ENCODE results near the gene BBOX1. TPM values are rescaled to one million over a fixed set of nuclear protein-coding genes. Genes with fewer than 3 reads are reported as not detected.

Gene BBOX1
- total RNA-seq, 2 experiments from 2014 or later = not detected

GRCh38 chr11:27094120-27094519, 53.5 kb downstream of the BBOX1 start:
- Mint-ChIP-seq H3K9me3 (peaks cover 14% of the 10 kb centered on the region), H3K4me1 (ENCODE audit: low read depth) (no peaks in the 10 kb centered on the region), H3K27ac (no peak overlapping the region), H3K4me3 (no peak overlapping the region), H3K27me3 (ENCODE audit: low read depth) (no peaks in the 10 kb centered on the region), H3K36me3 (ENCODE audit: low read depth) (no peaks in the 10 kb centered on the region)
- intact Hi-C loops (cut with micrococcal nuclease) = no loop called here
- DNase-seq = no peak
- CTCF ChIA-PET = no interaction called here

GRCh38 chr11:27095059-27095458, 54.4 kb downstream of the BBOX1 start:
- Mint-ChIP-seq H3K4me1 (ENCODE audit: low read depth) (no peaks in the 10 kb centered on the region), H3K27ac (no peak overlapping the region), H3K36me3 (ENCODE audit: low read depth) (no peaks in the 10 kb centered on the region), H3K4me3 (no peak overlapping the region), H3K9me3 (peaks cover 11% of the 10 kb centered on the region), H3K27me3 (ENCODE audit: low read depth) (no peaks in the 10 kb centered on the region)
- intact Hi-C loops (cut with micrococcal nuclease) = no loop called here
- no peak for DNase-seq
- CTCF ChIA-PET = no interaction called here

GRCh38 chr11:27095887-27096286, 55.3 kb downstream of the BBOX1 start:
- Mint-ChIP-seq H3K27me3 (ENCODE audit: low read depth) (no peaks in the 10 kb centered on the region), H3K9me3 (peaks cover 6% of the 10 kb centered on the region), H3K4me3 (no peak overlapping the region), H3K27ac (no peak overlapping the region), H3K36me3 (ENCODE audit: low read depth) (no peaks in the 10 kb centered on the region), H3K4me1 (ENCODE audit: low read depth) (no peaks in the 10 kb centered on the region)
- CTCF ChIA-PET = no interaction called here
- intact Hi-C loops (cut with micrococcal nuclease) = no loop called here
- DNase-seq = no peak

GRCh38 chr11:27097551-27097950, 56.9 kb downstream of the BBOX1 start:
- CTCF ChIA-PET = no interaction called here
- Mint-ChIP-seq H3K4me1 (ENCODE audit: low read depth) (no peaks in the 10 kb centered on the region), H3K27me3 (ENCODE audit: low read depth) (peaks cover 5% of the 10 kb centered on the region), H3K27ac (no peak overlapping the region), H3K4me3 (no peak overlapping the region), H3K9me3 (peaks cover 2% of the 10 kb centered on the region), H3K36me3 (ENCODE audit: low read depth) (no peaks in the 10 kb centered on the region)
- intact Hi-C loops (cut with micrococcal nuclease) = no loop called here
- DNase-seq = no peak

GRCh38 chr11:27100534-27100933, 59.9 kb downstream of the BBOX1 start:
- Mint-ChIP-seq H3K36me3 (ENCODE audit: low read depth) (no peaks in the 10 kb centered on the region), H3K27me3 (ENCODE audit: low read depth) (peaks cover 14% of the 10 kb centered on the region), H3K27ac (no peak overlapping the region), H3K4me1 (ENCODE audit: low read depth) (no peaks in the 10 kb centered on the region), H3K4me3 (no peak overlapping the region), H3K9me3 (no peaks in the 10 kb centered on the region)
- DNase-seq = no peak
- intact Hi-C loops (cut with micrococcal nuclease) = no loop called here
- CTCF ChIA-PET = no interaction called here

- H3K36me3 Mint-ChIP-seq (ENCODE audit: low read depth) = no peaks in the 10 kb centered on the region
- H3K4me3 Mint-ChIP-seq = no peak overlapping the region
- no peak overlapping the region for H3K27ac Mint-ChIP-seq
- CTCF ChIA-PET = no interaction called here
- no peaks in the 10 kb centered on the region for H3K9me3 Mint-ChIP-seq
- no peak for DNase-seq
- intact Hi-C loops (cut with micrococcal nuclease) = no loop called here
- peaks cover 10% of the 10 kb centered on the region for H3K27me3 Mint-ChIP-seq (ENCODE audit: low read depth)
- no peaks in the 10 kb centered on the region for H3K4me1 Mint-ChIP-seq (ENCODE audit: low read depth)
Measured at GRCh38 chr11:27107548-27107947, 66.9 kb downstream of the BBOX1 start.

GRCh38 chr11:27108809-27109208, 68.2 kb downstream of the BBOX1 start:
- Mint-ChIP-seq H3K4me1 (ENCODE audit: low read depth) (no peaks in the 10 kb centered on the region), H3K27ac (no peak overlapping the region), H3K36me3 (ENCODE audit: low read depth) (no peaks in the 10 kb centered on the region), H3K4me3 (no peak overlapping the region), H3K9me3 (no peaks in the 10 kb centered on the region), H3K27me3 (ENCODE audit: low read depth) (peaks cover 10% of the 10 kb centered on the region)
- intact Hi-C loops (cut with micrococcal nuclease) = no loop called here
- no peak for DNase-seq
- CTCF ChIA-PET = no interaction called here

GRCh38 chr11:27111896-27112295, 71.3 kb downstream of the BBOX1 start:
- no peaks in the 10 kb centered on the region for H3K9me3 Mint-ChIP-seq
- CTCF ChIA-PET = no interaction called here
- intact Hi-C loops (cut with micrococcal nuclease) = no loop called here
- H3K27me3 Mint-ChIP-seq (ENCODE audit: low read depth) = no peaks in the 10 kb centered on the region
- no peaks in the 10 kb centered on the region for H3K36me3 Mint-ChIP-seq (ENCODE audit: low read depth)
- no peak for DNase-seq
- H3K4me3 Mint-ChIP-seq = no peak overlapping the region
- H3K4me1 Mint-ChIP-seq (ENCODE audit: low read depth) = no peaks in the 10 kb centered on the region
- no peak overlapping the region for H3K27ac Mint-ChIP-seq

GRCh38 chr11:27112946-27113345, 72.3 kb downstream of the BBOX1 start:
- no peaks in the 10 kb centered on the region for H3K4me1 Mint-ChIP-seq (ENCODE audit: low read depth)
- no peaks in the 10 kb centered on the region for H3K9me3 Mint-ChIP-seq
- H3K27ac Mint-ChIP-seq = no peak overlapping the region
- no peaks in the 10 kb centered on the region for H3K36me3 Mint-ChIP-seq (ENCODE audit: low read depth)
- no peak overlapping the region for H3K4me3 Mint-ChIP-seq
- intact Hi-C loops (cut with micrococcal nuclease) = no loop called here
- H3K27me3 Mint-ChIP-seq (ENCODE audit: low read depth) = no peaks in the 10 kb centered on the region
- CTCF ChIA-PET = no interaction called here
- no peak for DNase-seq

GRCh38 chr11:27115051-27115650, 74.5 kb downstream of the BBOX1 start:
- no peaks in the 10 kb centered on the region for H3K27me3 Mint-ChIP-seq (ENCODE audit: low read depth)
- CTCF ChIA-PET = no interaction called here
- no peak overlapping the region for H3K27ac Mint-ChIP-seq
- DNase-seq = no peak
- no peaks in the 10 kb centered on the region for H3K9me3 Mint-ChIP-seq
- intact Hi-C loops (cut with micrococcal nuclease) = no loop called here
- no peak overlapping the region for H3K4me3 Mint-ChIP-seq
- H3K36me3 Mint-ChIP-seq (ENCODE audit: low read depth) = no peaks in the 10 kb centered on the region
- no peaks in the 10 kb centered on the region for H3K4me1 Mint-ChIP-seq (ENCODE audit: low read depth)

- Mint-ChIP-seq H3K36me3 (ENCODE audit: low read depth) (no peaks in the 10 kb centered on the region), H3K4me1 (ENCODE audit: low read depth) (no peaks in the 10 kb centered on the region), H3K9me3 (no peaks in the 10 kb centered on the region), H3K27me3 (ENCODE audit: low read depth) (peaks cover 2% of the 10 kb centered on the region), H3K27ac (no peak overlapping the region), H3K4me3 (no peak overlapping the region)
- intact Hi-C loops (cut with micrococcal nuclease) = no loop called here
- DNase-seq = no peak
- CTCF ChIA-PET = no interaction called here
Measured at GRCh38 chr11:27116684-27117083, 76.1 kb downstream of the BBOX1 start.

GRCh38 chr11:27118371-27118770, 77.8 kb downstream of the BBOX1 start:
- no peak overlapping the region for H3K4me3 Mint-ChIP-seq
- intact Hi-C loops (cut with micrococcal nuclease) = no loop called here
- no peaks in the 10 kb centered on the region for H3K9me3 Mint-ChIP-seq
- H3K36me3 Mint-ChIP-seq (ENCODE audit: low read depth) = no peaks in the 10 kb centered on the region
- H3K27ac Mint-ChIP-seq = no peak overlapping the region
- CTCF ChIA-PET = no interaction called here
- no peaks in the 10 kb centered on the region for H3K4me1 Mint-ChIP-seq (ENCODE audit: low read depth)
- DNase-seq = no peak
- H3K27me3 Mint-ChIP-seq (ENCODE audit: low read depth) = peaks cover 2% of the 10 kb centered on the region

- CTCF ChIA-PET = no interaction called here
- intact Hi-C loops (cut with micrococcal nuclease) = no loop called here
- H3K27ac Mint-ChIP-seq = no peak overlapping the region
- peaks cover 2% of the 10 kb centered on the region for H3K27me3 Mint-ChIP-seq (ENCODE audit: low read depth)
- no peaks in the 10 kb centered on the region for H3K36me3 Mint-ChIP-seq (ENCODE audit: low read depth)
- no peaks in the 10 kb centered on the region for H3K9me3 Mint-ChIP-seq
- DNase-seq = no peak
- H3K4me3 Mint-ChIP-seq = no peak overlapping the region
- H3K4me1 Mint-ChIP-seq (ENCODE audit: low read depth) = no peaks in the 10 kb centered on the region
Measured at GRCh38 chr11:27118949-27119348, 78.3 kb downstream of the BBOX1 start.

- Mint-ChIP-seq H3K27ac (no peak overlapping the region), H3K9me3 (no peaks in the 10 kb centered on the region), H3K27me3 (ENCODE audit: low read depth) (peaks cover 2% of the 10 kb centered on the region), H3K4me1 (ENCODE audit: low read depth) (no peaks in the 10 kb centered on the region), H3K36me3 (ENCODE audit: low read depth) (no peaks in the 10 kb centered on the region), H3K4me3 (no peak overlapping the region)
- DNase-seq = no peak
- CTCF ChIA-PET = interaction anchor here (0.8 kb wide), 1 partner anchor 12 kb away, joined by 3 read pairs; no protein-coding TSS in a partner anchor
- intact Hi-C loops (cut with micrococcal nuclease) = no loop called here
Measured at GRCh38 chr11:27119396-27119795, 78.8 kb downstream of the BBOX1 start.

All from activated naive CD4-positive, alpha-beta T cell treated with anti-CD3 and anti-CD28 coated beads for 36 hours (primary cell).